GM23338 (cell line): Measurements from ENCODE around the gene DAAM1. TPM values are rescaled to one million over a fixed set of nuclear protein-coding genes. Genes with fewer than 3 reads are reported as not detected.
A peak's percentile ranks its signal among the peaks of the same experiment; 100 is the strongest.

ENCODE experiments used
- ATAC-seq: fragments of 200-7000 bp; cut with Tn5 transposase; 3 replicates; pipeline ENCODE4 v1.9.1; 2020
- DNase-seq: peaks from one replicate; pipeline ENCODE4 v3.0.0-alpha.2; 2015; ENCODE audit warnings: low spot score
- H2AFZ ChIP-seq: fragments of 200-600 bp; sonication (generic); 2 replicates; pipeline ENCODE4 v1.8.0; 2016; ENCODE audit warnings: antibody characterized with exemption, mild to moderate bottlenecking, moderate library complexity
- H3F3A ChIP-seq: fragments of 200-600 bp; sonication (generic); replicated peaks from 2 replicates; pipeline ENCODE4 v1.8.0; 2017; ENCODE audit warnings: antibody characterized with exemption, mixed run types, low read depth
- H3K27ac ChIP-seq: fragments of 200-600 bp; sonication (generic); 2 replicates; pipeline ENCODE4 v1.6.1; 2016; ENCODE audit warnings: low read depth
- H3K27me3 ChIP-seq: fragments of 200-600 bp; sonication (generic); 2 replicates; pipeline ENCODE4 v1.8.0; 2016; ENCODE audit warnings: mild to moderate bottlenecking, mixed run types, moderate library complexity; ENCODE audit not compliant: insufficient read depth
- H3K36me3 ChIP-seq: fragments of 200-600 bp; sonication (generic); 2 replicates; pipeline ENCODE4 v1.8.0; 2016; ENCODE audit warnings: mild to moderate bottlenecking; ENCODE audit not compliant: insufficient read depth
- H3K4me1 ChIP-seq: fragments of 200-600 bp; sonication (generic); 2 replicates; pipeline ENCODE4 v1.8.0; 2016; ENCODE audit warnings: mild to moderate bottlenecking, moderate library complexity; ENCODE audit not compliant: insufficient read depth
- H3K4me2 ChIP-seq: fragments of 200-600 bp; sonication (generic); 2 replicates; pipeline ENCODE4 v1.7.1; 2017; ENCODE audit warnings: mixed run types
- H3K4me3 ChIP-seq: fragments of 200-600 bp; sonication (generic); 2 replicates; pipeline ENCODE4 v1.6.1; 2016; ENCODE audit warnings: mixed run types
- H3K79me2 ChIP-seq: fragments of 200-600 bp; sonication (generic); replicated peaks from 2 replicates; pipeline ENCODE4 v1.8.0; 2017; ENCODE audit warnings: mild to moderate bottlenecking; ENCODE audit not compliant: insufficient read depth
- H3K9me2 ChIP-seq: fragments of 200-600 bp; sonication (generic); 2 replicates; pipeline ENCODE4 v1.8.0; 2017; ENCODE audit not compliant: insufficient read depth
- H4K20me1 ChIP-seq: fragments of 200-600 bp; sonication (generic); replicated peaks from 2 replicates; pipeline ENCODE4 v1.8.0; 2017; ENCODE audit warnings: mild to moderate bottlenecking; ENCODE audit not compliant: insufficient read depth
- H3K27ac Mint-ChIP-seq: 2 replicates; pipeline ENCODE4 v1.8.0; 2020; ENCODE audit warnings: inconsistent platforms, mild to moderate bottlenecking, moderate library complexity, mixed read lengths
- H3K27me3 Mint-ChIP-seq: 3 replicates; pipeline ENCODE4 v1.8.0; 2022; ENCODE audit warnings: low read depth, mild to moderate bottlenecking, moderate library complexity, mixed read lengths, inconsistent platforms; ENCODE audit not compliant: insufficient read depth, poor library complexity
- H3K36me3 Mint-ChIP-seq: 3 replicates; pipeline ENCODE4 v1.8.0; 2021; ENCODE audit warnings: low read depth, mild to moderate bottlenecking, inconsistent platforms, moderate library complexity, mixed read lengths
- H3K4me1 Mint-ChIP-seq: 3 replicates; pipeline ENCODE4 v1.8.0; 2020; ENCODE audit warnings: mild to moderate bottlenecking, inconsistent platforms, mixed read lengths
- H3K4me3 Mint-ChIP-seq: 3 replicates; pipeline ENCODE4 v1.8.0; 2021; ENCODE audit warnings: moderate library complexity, mild to moderate bottlenecking, inconsistent platforms, mixed read lengths
- H3K9me3 Mint-ChIP-seq: 3 replicates; pipeline ENCODE4 v1.8.0; 2020; ENCODE audit warnings: moderate library complexity, mild to moderate bottlenecking, inconsistent platforms, mixed read lengths
- CREB1 ChIP-seq: fragments of 250-450 bp; sonication (Bioruptor Pico); IDR thresholded peaks from 2 replicates; pipeline ENCODE4 v1.5.0; 2020; ENCODE audit warnings: low read depth, mild to moderate bottlenecking, moderate library complexity
- EZH2 ChIP-seq: fragments of 200-600 bp; sonication (generic); IDR thresholded peaks from one replicate; pipeline ENCODE4 v1.8.0; 2017; ENCODE audit warnings: antibody characterized with exemption, mild to moderate bottlenecking, low read depth; ENCODE audit not compliant: unreplicated experiment
- EZH2phosphoT487 ChIP-seq: fragments of 200-600 bp; sonication (generic); IDR thresholded peaks from one replicate; pipeline ENCODE4 v1.8.1; 2018; ENCODE audit warnings: antibody characterized with exemption; ENCODE audit not compliant: unreplicated experiment
- JUNB ChIP-seq: IDR thresholded peaks from one replicate; pipeline ENCODE4 v1.6.1; 2016; ENCODE audit warnings: antibody characterized with exemption; ENCODE audit not compliant: unreplicated experiment
- NANOG ChIP-seq: IDR thresholded peaks from 2 replicates; pipeline ENCODE4 v1.6.1; 2016; ENCODE audit warnings: antibody characterized with exemption, borderline replicate concordance
- POLR2AphosphoS5 ChIP-seq: IDR thresholded peaks from 2 replicates; pipeline ENCODE4 v1.6.1; 2016; ENCODE audit warnings: antibody characterized with exemption, low read depth
- REST ChIP-seq: IDR thresholded peaks from one replicate; pipeline ENCODE4 v1.6.1; 2018; ENCODE audit warnings: antibody characterized with exemption; ENCODE audit not compliant: unreplicated experiment
- STAT1 ChIP-seq: IDR thresholded peaks from one replicate; pipeline ENCODE4 v1.6.1; 2016; ENCODE audit warnings: antibody characterized with exemption; ENCODE audit not compliant: unreplicated experiment
- ZNF114 ChIP-seq: fragments of 250-450 bp; sonication (Bioruptor Pico); IDR thresholded peaks from 2 replicates; pipeline ENCODE4 v1.5.0; 2020; ENCODE audit warnings: mild to moderate bottlenecking, moderate library complexity
- ZNF331 ChIP-seq: fragments of 250-450 bp; sonication (Bioruptor Pico); IDR thresholded peaks from 2 replicates; pipeline ENCODE4 v1.5.0; 2020; ENCODE audit warnings: low read depth, mild to moderate bottlenecking, moderate library complexity
- ZNF462 ChIP-seq: fragments of 250-450 bp; sonication (Bioruptor Pico); IDR thresholded peaks from 2 replicates; pipeline ENCODE4 v1.5.0; 2020; ENCODE audit warnings: mild to moderate bottlenecking, moderate library complexity
- polyA plus RNA-seq: library from polyadenylated mRNA; unstranded; fragments of >200 nt; fragmentation: Nextera tagmentation; extraction: Ambion mirVana; gene quantifications from 2 replicates; pipeline ENCODE4 v1.2.1, GENCODE V29; 2016
- total RNA-seq: library from RNA; depleted of rRNA; stranded (reverse); fragments of >200 nt; shearing (Covaris generic); gene quantifications from 2 replicates; pipeline ENCODE4 v1.2.3, GENCODE V29; 2014

DAAM1 gene
- total and polyA plus RNA-seq, 2 experiments from 2014 or later: 36.3 to 42.1 TPM

- no peak for TF ChIP-seq REST
- TF ChIP-seq NANOG: no peak
These were observed 155.5 kb downstream of the DAAM1 start (continued) for GRCh38 chr14:59344016-59344415.

GRCh38 chr14:59344691-59345455, 156.4 kb downstream of the DAAM1 start:
- Mint-ChIP-seq H3K27ac (peak overlapping the region; percentile 59), H3K36me3 (peaks cover 4% of the 10 kb centered on the region; the same call in 1 of the 3 replicates), H3K9me3 (no peaks in the 10 kb centered on the region), H3K4me1 (peaks cover 42% of the 10 kb centered on the region), H3K27me3 (peaks cover 6% of the 10 kb centered on the region), H3K4me3 (no peak overlapping the region)
- H3K36me3 ChIP-seq: no peaks in the 10 kb centered on the region; the same call in 1 of the 2 replicates
- peak overlapping the region; percentile 50 for H3K4me2 ChIP-seq
- peaks cover 44% of the 10 kb centered on the region for H3K4me1 ChIP-seq
- DNase-seq (no peak), ATAC-seq (peak; percentile 22; the same call in 2 of the 3 replicates)
- no peaks in the 10 kb centered on the region; the same call in 1 of the 2 replicates for H3K9me2 ChIP-seq
- no peaks in the 10 kb centered on the region for H4K20me1 ChIP-seq
- H2AFZ ChIP-seq: no peak overlapping the region
- peak overlapping the region; percentile 47 for H3K27ac ChIP-seq
- no peaks in the 10 kb centered on the region for H3K79me2 ChIP-seq
- H3K27me3 ChIP-seq: no peaks in the 10 kb centered on the region
- H3K4me3 ChIP-seq: no peak overlapping the region
- no peaks in the 10 kb centered on the region for H3F3A ChIP-seq
- TF ChIP-seq EZH2phosphoT487 (no peak), ZNF114 (CRISPR knock-in tag) (no peak), EZH2 (no peak), POLR2AphosphoS5 (no peak), STAT1 (no peak), CREB1 (no peak)

GRCh38 chr14:59346329-59346728, 157.9 kb downstream of the DAAM1 start:
- no peaks in the 10 kb centered on the region for H3K79me2 ChIP-seq
- no peaks in the 10 kb centered on the region; the same call in 1 of the 2 replicates for H3K36me3 ChIP-seq
- H3K27ac ChIP-seq: no peak overlapping the region
- DNase-seq (no peak), ATAC-seq (no peak)
- no peaks in the 10 kb centered on the region for H4K20me1 ChIP-seq
- peaks cover 29% of the 10 kb centered on the region for H3K4me1 Mint-ChIP-seq
- peaks cover 30% of the 10 kb centered on the region for H3K4me1 ChIP-seq
- no peaks in the 10 kb centered on the region for H3F3A ChIP-seq
- no peak overlapping the region for H2AFZ ChIP-seq
- H3K36me3 Mint-ChIP-seq: peaks cover 4% of the 10 kb centered on the region; the same call in 1 of the 3 replicates
- H3K4me3 Mint-ChIP-seq: no peak overlapping the region
- no peaks in the 10 kb centered on the region for H3K27me3 ChIP-seq
- H3K9me3 Mint-ChIP-seq: no peaks in the 10 kb centered on the region
- H3K27ac Mint-ChIP-seq: no peak overlapping the region
- no peaks in the 10 kb centered on the region; the same call in 1 of the 2 replicates for H3K9me2 ChIP-seq
- peaks cover 5% of the 10 kb centered on the region for H3K27me3 Mint-ChIP-seq
- no peak overlapping the region for H3K4me3 ChIP-seq
- H3K4me2 ChIP-seq: no peak overlapping the region
- TF ChIP-seq JUNB: no peak
- TF ChIP-seq NANOG: no peak
- no peak for TF ChIP-seq ZNF462
- TF ChIP-seq ZNF331 (CRISPR knock-in tag): no peak
- no peak for TF ChIP-seq EZH2phosphoT487
